HG03378 (cell line): Measurements from ENCODE around the gene LSM11.
A peak's percentile ranks its signal among the peaks of the same experiment; 100 is the strongest.

Source experiments
- ATAC-seq: cut with Tn5 transposase; IDR thresholded peaks from one replicate; pipeline ENCODE4 v1.9.1; 2021; ENCODE audit warnings: mild to moderate bottlenecking, moderate library complexity; ENCODE audit not compliant: unreplicated experiment

The LSM11 gene

GRCh38 chr5:157732596-157733262 is 10.8 kb upstream of the LSM11 start:
- ATAC-seq = no peak

- no peak for ATAC-seq
These were observed 9.1 kb upstream of the LSM11 start for GRCh38 chr5:157734436-157734835.

GRCh38 chr5:157735991-157736390 is 7.5 kb upstream of the LSM11 start:
- no peak for ATAC-seq

- no peak for ATAC-seq
These were observed 3.9 kb upstream of the LSM11 start for GRCh38 chr5:157739388-157740228.

DNA sequence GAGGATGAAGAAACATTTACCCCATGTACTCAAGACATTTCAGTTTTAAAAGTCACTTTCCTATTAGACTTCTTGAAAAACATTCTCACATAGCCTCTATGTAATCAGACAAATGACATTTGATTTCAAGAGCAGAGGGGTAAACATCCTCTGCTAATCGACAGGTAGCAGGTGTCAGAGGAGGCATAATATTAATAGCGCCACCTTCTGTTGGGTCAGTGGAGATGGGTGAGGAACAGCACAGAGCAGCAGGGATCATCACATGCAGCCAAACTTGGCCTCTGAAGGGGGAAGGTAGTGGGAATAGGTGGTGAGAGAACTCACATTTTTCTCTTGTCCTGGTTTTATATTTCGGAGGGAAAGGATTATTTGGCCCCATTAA is 3.3 kb upstream of the LSM11 start:
- ATAC-seq = no peak

DNA sequence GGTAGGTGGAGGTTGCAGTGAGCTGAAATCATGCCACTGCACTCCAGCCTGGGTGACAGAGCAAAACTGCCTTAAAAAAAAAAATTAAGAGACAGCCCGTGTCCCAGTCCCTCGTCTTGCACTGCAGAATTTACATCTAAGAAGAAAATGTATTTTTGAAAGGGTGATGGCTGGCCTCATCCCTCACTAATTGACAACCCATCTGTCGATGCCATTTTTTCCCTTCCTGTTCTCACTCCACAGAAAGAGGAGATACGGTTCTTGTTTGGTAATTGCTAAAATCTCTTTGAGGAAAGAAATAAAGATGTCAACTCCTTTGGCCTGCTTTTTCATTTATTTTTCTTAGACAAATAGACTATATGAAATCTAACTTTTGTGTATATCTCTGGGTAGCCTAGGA is 2.4 kb upstream of the LSM11 start:
- ATAC-seq = no peak

GRCh38 chr5:157744051-157745011 is 819 bp downstream of the LSM11 start:
- no peak for ATAC-seq

GRCh38 chr5:157745041-157745456 is 1.5 kb downstream of the LSM11 start:
- no peak for ATAC-seq

DNA sequence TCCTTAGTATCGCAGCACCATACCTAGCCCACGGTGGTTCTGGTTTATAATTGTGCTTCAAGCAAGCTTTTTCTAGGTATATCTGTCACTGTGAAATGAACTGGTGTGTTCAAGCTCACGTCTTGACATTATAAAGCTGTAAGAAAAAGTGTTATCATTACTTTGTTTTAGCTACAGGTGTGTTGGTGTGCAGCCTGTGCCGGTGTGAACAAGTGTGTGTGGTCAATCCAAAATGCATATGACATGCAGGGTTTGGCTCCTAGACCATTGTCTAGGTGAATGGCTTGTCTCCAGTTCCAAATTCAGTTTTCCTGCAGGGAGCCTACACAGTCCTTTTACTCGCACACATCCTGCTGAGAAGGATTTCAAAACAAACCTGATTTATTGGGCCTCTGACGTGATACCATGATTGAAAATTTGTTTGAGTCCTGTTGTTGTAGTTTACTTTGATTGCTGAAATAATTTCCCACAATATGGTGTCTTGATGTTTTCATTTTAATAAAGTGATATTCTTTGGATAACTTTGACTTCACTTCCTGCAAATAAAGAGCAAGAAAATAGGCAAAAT is 3.7 kb downstream of the LSM11 start:
- ATAC-seq = no peak

GRCh38 chr5:157747766-157748700 is 4.5 kb downstream of the LSM11 start:
- ATAC-seq = no peak

DNA sequence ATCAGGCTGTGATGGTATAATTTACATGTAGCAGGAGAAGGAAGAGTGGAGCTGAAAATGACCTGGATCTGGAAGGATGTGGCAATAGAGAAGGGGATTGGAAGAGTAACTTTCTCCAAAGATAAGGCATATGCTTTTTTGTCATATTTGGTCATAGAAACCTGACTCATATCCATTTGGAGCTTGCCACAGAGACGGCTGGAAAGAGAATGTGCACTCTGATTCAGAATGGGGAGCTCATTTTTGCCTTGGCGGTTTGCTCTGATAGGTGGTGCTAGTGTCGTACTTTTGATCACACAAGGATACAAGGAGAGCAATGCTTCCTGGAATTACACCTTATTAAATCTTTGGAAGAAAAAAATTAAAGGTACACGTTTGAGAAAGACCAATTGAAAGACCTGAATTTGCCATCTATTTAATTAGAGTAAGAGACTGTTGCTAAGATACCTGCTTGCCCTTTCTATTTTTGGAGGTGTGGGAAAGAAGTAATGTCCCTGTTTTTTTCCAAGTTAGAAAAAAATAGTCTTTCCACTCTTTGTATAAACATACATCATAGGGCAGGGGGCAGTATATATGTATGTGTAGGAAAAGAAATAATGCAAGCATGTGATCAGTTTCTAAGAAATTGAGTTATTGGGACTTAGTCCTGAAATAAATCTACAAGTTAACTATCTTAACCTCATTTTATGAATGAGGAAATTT is 5.4 kb downstream of the LSM11 start:
- ATAC-seq = no peak

GRCh38 chr5:157749462-157749799 is 5.9 kb downstream of the LSM11 start:
- ATAC-seq = no peak

DNA sequence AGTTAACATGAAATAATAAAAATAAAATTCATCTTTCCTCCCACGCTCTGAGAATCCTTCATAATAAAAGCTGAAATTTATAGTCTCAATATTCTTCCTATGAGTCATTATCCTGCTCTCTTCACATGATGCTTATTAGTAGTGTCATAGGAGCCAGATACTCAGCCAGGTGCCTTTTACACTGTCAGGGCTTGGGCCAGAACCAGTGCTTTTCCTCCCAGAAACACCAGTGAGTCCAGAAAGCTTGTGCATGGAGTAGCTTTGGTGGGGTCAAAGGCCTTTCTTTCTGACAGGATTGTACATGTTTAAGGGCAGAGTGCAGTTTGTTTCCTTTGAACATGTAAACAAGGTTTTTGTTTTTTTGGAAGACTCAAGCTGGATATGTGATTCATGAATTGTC is 6.8 kb downstream of the LSM11 start:
- no peak for ATAC-seq

DNA sequence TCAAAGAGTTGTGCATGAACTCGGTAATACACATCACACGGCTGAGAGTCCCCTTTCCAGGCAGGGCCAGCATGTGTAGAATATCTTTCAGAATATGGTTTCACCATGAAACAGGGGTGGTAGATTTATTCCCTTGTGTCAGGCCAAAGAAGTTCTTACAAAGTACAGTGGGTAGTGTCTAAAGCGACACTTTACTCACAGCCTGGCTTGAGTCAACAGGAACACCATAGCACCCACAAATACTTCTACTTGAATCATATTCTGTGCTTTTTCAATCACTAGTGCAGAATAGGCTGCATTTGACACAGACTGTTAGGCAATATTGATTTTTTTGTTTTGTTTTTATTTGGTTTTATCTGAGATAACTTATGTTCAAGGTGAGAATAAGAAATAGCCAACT is 12.6 kb downstream of the LSM11 start:
- ATAC-seq = no peak

DNA sequence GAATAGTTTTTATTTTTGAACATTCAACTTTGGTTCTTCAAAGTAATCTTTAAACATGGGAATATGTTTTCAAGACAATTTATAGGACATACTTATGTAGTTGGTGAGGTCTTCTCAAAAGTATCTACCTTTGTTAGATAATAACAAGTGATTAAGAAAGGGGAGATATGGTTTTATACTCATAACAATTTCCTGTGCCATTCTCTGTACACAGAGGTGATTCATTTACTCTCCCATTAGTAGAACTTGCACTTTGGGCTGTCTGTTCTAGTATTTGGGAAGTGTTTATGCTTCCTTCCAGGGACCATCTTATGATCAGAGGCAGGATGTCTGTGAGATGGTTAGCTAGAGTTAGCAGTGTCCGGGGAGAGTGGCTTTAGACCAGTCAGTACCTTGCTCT is 15.2 kb downstream of the LSM11 start:
- no peak for ATAC-seq

DNA sequence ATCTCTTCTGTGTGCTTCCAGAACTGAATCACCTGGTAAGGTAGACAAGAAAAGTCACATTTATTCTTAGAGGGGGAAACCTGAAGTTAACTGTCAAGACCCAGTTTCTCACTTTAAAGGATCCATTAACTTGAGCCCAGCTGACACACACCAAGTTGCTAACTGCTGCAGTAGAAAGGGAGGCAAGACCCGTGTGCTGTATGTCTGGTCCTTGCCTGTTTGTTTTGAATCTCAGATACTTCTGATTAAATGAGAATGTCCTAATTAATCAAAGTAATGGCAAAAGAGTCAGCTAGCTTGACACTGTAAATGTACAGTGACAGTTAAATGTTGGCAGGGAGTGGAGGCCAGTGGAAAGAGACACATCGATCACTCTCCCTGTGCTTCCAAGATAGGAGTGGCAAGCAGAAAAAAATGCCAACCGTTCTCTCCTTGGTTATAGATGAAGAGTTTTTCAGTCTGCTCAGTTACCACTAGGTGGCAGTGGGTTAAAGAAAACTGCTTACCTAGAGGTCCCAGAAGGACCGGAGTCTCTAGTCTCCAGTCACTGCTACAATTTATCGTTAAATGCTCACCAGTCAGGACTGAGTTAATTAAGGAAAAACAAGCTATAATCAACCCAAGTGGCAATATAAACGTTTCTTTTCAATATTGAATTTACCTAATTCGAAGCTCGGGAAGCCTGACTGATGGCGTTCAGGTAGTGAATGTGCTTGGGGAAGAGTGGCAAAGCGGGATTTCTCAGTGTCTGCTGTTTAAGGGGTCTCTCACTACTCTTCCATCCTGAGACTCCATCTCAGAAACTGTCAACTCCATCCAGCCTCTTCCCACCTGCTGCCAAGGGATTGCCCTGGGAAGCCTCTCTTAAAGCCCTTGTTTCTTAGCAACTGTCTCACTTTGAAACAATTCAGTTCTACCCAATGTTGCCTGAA is 18.4 kb downstream of the LSM11 start:
- peak; percentile 67 for ATAC-seq

DNA sequence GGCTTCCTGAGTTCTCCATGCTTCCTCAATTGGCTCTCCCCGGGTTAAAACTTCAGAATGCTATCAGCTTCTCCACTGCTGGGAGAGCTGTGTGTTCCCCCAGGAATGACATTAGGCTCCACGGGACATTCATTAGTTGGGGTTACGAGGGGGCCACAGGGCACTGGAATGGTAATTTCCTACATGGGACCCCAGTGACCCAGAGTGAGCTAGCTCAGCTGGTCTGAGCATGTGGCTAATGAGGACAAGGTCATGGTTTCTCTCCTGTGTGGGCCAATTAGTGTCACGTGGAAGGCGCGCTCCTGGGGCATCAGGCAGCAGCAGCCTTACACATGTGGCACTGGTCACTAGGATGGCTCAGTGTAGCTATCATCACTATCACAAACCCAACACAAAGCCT is 21.0 kb downstream of the LSM11 start:
- no peak for ATAC-seq

DNA sequence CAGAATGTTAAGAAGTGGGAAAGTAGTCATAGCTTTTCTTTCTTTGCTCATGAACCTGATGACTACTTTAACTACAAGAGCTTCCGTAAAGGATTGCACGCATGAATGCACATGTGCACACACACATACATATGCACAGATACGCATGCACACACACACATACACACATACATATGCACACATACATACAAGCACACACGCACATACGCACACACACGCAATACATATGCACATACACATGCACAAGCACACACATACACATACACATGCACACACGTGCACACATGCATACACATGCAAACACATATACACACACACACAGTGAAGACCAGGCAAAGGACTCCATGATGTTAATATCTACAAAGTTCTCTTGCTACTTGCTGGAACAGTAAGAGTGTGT is 22.9 kb downstream of the LSM11 start:
- no peak for ATAC-seq
